Measurements from ENCODE around the gene ZNF774. TPM values are rescaled to one million over a fixed set of nuclear protein-coding genes. Genes with fewer than 3 reads are reported as not detected.

ZNF774 gene
- total and polyA plus RNA-seq, 2 of the 13 experiments (the other 11 are each of a cell fraction or from before 2014, with no cell fraction given), result 0.59 to 1.4 TPM

DNA sequence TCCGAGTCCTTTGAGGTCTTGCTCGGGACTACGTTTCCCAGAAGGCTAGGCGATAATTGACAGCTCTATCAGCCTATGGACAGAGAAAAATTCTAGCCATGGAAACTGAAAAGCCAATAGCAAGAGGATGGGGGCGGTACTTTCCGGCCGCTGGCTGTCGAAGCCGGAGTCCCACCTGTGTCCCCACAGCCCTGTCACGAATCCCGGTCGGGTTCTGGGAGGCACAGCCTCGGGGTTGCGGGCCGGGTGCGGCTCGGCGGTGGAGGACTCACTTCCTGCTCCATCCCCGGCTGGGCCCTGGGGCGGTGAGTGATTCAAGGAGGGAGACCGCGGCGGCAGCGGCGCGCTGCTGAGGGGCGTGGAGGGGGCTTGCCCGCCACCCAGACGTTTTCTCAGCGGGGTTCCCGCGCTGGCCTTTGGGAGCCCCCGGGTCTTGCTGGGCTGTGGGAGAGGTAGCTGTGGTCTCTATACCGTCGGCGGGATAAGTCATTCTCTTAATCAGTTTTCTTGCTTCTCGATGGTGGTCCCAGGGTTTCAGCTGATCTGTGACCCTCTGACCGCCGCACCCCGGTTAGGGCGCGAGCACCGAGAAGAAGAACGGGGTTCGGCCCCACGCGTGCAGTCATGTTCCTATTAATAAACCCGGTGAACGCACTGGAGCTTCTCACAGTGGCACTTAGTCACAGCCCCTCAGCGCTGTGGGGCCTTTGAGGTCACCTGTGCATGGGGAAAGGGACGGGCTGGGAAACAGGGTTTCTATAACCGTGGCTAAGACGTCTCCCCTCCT, at the start of gene ZNF774 (continued):
- TF ChIP-seq, protein P1, sequence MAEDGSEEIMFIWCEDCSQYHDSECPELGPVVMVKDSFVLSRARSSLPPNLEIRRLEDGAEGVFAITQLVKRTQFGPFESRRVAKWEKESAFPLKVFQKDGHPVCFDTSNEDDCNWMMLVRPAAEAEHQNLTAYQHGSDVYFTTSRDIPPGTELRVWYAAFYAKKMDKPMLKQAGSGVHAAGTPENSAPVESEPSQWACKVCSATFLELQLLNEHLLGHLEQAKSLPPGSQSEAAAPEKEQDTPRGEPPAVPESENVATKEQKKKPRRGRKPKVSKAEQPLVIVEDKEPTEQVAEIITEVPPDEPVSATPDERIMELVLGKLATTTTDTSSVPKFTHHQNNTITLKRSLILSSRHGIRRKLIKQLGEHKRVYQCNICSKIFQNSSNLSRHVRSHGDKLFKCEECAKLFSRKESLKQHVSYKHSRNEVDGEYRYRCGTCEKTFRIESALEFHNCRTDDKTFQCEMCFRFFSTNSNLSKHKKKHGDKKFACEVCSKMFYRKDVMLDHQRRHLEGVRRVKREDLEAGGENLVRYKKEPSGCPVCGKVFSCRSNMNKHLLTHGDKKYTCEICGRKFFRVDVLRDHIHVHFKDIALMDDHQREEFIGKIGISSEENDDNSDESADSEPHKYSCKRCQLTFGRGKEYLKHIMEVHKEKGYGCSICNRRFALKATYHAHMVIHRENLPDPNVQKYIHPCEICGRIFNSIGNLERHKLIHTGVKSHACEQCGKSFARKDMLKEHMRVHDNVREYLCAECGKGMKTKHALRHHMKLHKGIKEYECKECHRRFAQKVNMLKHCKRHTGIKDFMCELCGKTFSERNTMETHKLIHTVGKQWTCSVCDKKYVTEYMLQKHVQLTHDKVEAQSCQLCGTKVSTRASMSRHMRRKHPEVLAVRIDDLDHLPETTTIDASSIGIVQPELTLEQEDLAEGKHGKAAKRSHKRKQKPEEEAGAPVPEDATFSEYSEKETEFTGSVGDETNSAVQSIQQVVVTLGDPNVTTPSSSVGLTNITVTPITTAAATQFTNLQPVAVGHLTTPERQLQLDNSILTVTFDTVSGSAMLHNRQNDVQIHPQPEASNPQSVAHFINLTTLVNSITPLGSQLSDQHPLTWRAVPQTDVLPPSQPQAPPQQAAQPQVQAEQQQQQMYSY (CRISPR knock-in tag; IDR thresholded peaks at IDR 0.05), result no peak
- TF ChIP-seq ZNF747 (CRISPR knock-in tag; IDR thresholded peaks at IDR 0.05; ENCODE audit: borderline replicate concordance), result no peak
- no peak for TF ChIP-seq TCF12 (IDR thresholded peaks at IDR 0.05)
- no peak for TF ChIP-seq TCF12 (CRISPR knock-in tag; IDR thresholded peaks at IDR 0.05)
- no peak for TF ChIP-seq ZNF451 (CRISPR knock-in tag; IDR thresholded peaks at IDR 0.05)
- no peak for TF ChIP-seq NCOA5 (CRISPR knock-in tag; IDR thresholded peaks at IDR 0.05)
- TF ChIP-seq, protein P2, sequence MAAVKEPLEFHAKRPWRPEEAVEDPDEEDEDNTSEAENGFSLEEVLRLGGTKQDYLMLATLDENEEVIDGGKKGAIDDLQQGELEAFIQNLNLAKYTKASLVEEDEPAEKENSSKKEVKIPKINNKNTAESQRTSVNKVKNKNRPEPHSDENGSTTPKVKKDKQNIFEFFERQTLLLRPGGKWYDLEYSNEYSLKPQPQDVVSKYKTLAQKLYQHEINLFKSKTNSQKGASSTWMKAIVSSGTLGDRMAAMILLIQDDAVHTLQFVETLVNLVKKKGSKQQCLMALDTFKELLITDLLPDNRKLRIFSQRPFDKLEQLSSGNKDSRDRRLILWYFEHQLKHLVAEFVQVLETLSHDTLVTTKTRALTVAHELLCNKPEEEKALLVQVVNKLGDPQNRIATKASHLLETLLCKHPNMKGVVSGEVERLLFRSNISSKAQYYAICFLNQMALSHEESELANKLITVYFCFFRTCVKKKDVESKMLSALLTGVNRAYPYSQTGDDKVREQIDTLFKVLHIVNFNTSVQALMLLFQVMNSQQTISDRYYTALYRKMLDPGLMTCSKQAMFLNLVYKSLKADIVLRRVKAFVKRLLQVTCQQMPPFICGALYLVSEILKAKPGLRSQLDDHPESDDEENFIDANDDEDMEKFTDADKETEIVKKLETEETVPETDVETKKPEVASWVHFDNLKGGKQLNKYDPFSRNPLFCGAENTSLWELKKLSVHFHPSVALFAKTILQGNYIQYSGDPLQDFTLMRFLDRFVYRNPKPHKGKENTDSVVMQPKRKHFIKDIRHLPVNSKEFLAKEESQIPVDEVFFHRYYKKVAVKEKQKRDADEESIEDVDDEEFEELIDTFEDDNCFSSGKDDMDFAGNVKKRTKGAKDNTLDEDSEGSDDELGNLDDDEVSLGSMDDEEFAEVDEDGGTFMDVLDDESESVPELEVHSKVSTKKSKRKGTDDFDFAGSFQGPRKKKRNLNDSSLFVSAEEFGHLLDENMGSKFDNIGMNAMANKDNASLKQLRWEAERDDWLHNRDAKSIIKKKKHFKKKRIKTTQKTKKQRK (IDR thresholded peaks at IDR 0.05; ENCODE audit: low read length), result no peak
- TF ChIP-seq, protein P3, sequence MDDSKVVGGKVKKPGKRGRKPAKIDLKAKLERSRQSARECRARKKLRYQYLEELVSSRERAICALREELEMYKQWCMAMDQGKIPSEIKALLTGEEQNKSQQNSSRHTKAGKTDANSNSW (CRISPR knock-in tag; IDR thresholded peaks at IDR 0.05; ENCODE audit: borderline replicate concordance), result no peak
- TF ChIP-seq, protein P4, sequence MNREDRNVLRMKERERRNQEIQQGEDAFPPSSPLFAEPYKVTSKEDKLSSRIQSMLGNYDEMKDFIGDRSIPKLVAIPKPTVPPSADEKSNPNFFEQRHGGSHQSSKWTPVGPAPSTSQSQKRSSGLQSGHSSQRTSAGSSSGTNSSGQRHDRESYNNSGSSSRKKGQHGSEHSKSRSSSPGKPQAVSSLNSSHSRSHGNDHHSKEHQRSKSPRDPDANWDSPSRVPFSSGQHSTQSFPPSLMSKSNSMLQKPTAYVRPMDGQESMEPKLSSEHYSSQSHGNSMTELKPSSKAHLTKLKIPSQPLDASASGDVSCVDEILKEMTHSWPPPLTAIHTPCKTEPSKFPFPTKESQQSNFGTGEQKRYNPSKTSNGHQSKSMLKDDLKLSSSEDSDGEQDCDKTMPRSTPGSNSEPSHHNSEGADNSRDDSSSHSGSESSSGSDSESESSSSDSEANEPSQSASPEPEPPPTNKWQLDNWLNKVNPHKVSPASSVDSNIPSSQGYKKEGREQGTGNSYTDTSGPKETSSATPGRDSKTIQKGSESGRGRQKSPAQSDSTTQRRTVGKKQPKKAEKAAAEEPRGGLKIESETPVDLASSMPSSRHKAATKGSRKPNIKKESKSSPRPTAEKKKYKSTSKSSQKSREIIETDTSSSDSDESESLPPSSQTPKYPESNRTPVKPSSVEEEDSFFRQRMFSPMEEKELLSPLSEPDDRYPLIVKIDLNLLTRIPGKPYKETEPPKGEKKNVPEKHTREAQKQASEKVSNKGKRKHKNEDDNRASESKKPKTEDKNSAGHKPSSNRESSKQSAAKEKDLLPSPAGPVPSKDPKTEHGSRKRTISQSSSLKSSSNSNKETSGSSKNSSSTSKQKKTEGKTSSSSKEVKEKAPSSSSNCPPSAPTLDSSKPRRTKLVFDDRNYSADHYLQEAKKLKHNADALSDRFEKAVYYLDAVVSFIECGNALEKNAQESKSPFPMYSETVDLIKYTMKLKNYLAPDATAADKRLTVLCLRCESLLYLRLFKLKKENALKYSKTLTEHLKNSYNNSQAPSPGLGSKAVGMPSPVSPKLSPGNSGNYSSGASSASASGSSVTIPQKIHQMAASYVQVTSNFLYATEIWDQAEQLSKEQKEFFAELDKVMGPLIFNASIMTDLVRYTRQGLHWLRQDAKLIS (CRISPR knock-in tag; IDR thresholded peaks at IDR 0.05), result no peak
- TF ChIP-seq, protein P5, sequence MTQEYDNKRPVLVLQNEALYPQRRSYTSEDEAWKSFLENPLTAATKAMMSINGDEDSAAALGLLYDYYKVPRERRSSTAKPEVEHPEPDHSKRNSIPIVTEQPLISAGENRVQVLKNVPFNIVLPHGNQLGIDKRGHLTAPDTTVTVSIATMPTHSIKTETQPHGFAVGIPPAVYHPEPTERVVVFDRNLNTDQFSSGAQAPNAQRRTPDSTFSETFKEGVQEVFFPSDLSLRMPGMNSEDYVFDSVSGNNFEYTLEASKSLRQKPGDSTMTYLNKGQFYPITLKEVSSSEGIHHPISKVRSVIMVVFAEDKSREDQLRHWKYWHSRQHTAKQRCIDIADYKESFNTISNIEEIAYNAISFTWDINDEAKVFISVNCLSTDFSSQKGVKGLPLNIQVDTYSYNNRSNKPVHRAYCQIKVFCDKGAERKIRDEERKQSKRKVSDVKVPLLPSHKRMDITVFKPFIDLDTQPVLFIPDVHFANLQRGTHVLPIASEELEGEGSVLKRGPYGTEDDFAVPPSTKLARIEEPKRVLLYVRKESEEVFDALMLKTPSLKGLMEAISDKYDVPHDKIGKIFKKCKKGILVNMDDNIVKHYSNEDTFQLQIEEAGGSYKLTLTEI (CRISPR knock-in tag; conservative IDR thresholded peaks at IDR 0.05), result no peak
- TF ChIP-seq ARID2 (CRISPR knock-in tag; IDR thresholded peaks at IDR 0.05; ENCODE audit: borderline replicate concordance), result no peak
- TF ChIP-seq SOX13 (IDR thresholded peaks at IDR 0.05), result no peak
- TF ChIP-seq SOX13 (CRISPR knock-in tag; conservative IDR thresholded peaks at IDR 0.05 in 1 of 2, IDR thresholded peaks at IDR 0.05 in 1 of 2), result no peak
- no peak for TF ChIP-seq NFIC (IDR thresholded peaks at IDR 0.05; ENCODE audit: low read length)
- TF ChIP-seq, protein P6, sequence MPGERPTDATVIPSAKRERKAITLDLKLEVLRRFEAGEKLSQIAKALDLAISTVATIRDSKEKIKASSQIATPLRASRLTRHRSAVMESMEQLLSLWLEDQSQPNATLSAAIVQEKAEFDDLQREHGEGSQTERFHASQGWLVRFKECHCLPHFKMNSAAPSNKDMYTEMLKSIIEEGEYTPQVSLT (CRISPR knock-in tag; IDR thresholded peaks at IDR 0.05; ENCODE audit: borderline replicate concordance, low read depth), result no peak
